GM21529 (cell line): ENCODE measurements around the gene OR5AR1.
"Not testable (repeated sequence)": the region's sequence is repeated elsewhere in the genome, so short reads cannot be mapped to it uniquely, and the experiment has no call there.

ENCODE experiments used
- ATAC-seq: cut with Tn5 transposase; IDR thresholded peaks from one replicate; pipeline ENCODE4 v1.9.1; 2021; ENCODE audit not compliant: unreplicated experiment

The OR5AR1 gene

GRCh38 chr11:56663386-56663785 is at the start of gene OR5AR1:
Gene OR5AR1 (plus strand): TSS chr11:56663686. CDS start chr11:56663686, 0 bp downstream.
- no peak for ATAC-seq

- ATAC-seq = peak; percentile 63
Observed at GRCh38 chr11:56624661-56625110, 38.8 kb upstream of the OR5AR1 start.

- ATAC-seq = no peak
Observed at GRCh38 chr11:56625946-56626345, 37.5 kb upstream of the OR5AR1 start.

GRCh38 chr11:56632329-56632728 is 31.2 kb upstream of the OR5AR1 start:
- ATAC-seq = no peak

GRCh38 chr11:56636861-56637260 is 26.6 kb upstream of the OR5AR1 start:
- ATAC-seq = no peak

- no peak for ATAC-seq
Observed at GRCh38 chr11:56637500-56637899, 26.0 kb upstream of the OR5AR1 start.

GRCh38 chr11:56642339-56642738 is 21.1 kb upstream of the OR5AR1 start, which contains the start of gene OR5AP2:
Gene OR5AP2 (minus strand): TSS chr11:56642439. CDS start chr11:56642439, 0 bp downstream.
- no peak for ATAC-seq

- ATAC-seq = no peak
Observed at GRCh38 chr11:56659755-56660154, 3.7 kb upstream of the OR5AR1 start.

GRCh38 chr11:56670984-56671383 is 7.5 kb downstream of the OR5AR1 start:
- ATAC-seq = no peak

- no peak for ATAC-seq
Observed at GRCh38 chr11:56688554-56689100, 25.1 kb downstream of the OR5AR1 start.

GRCh38 chr11:56691179-56691578 is 27.7 kb downstream of the OR5AR1 start:
- not testable (repeated sequence) for ATAC-seq

- ATAC-seq = no peak
Observed at GRCh38 chr11:56693428-56693827, 29.9 kb downstream of the OR5AR1 start.

- no peak for ATAC-seq
Observed at GRCh38 chr11:56698795-56699194, 35.3 kb downstream of the OR5AR1 start, which contains the start of gene OR9G1. Gene OR9G1 (plus strand): TSS chr11:56699095. CDS start chr11:56700388, 1,293 bp downstream.

GRCh38 chr11:56700242-56700913 is 36.9 kb downstream of the OR5AR1 start:
- ATAC-seq = no peak

- no peak for ATAC-seq
Observed at GRCh38 chr11:56700914-56701485, 37.5 kb downstream of the OR5AR1 start.

- ATAC-seq = no peak
Observed at GRCh38 chr11:56705784-56706396, 42.4 kb downstream of the OR5AR1 start.

- no peak for ATAC-seq
Observed at GRCh38 chr11:56706486-56706885, 43.0 kb downstream of the OR5AR1 start.

GRCh38 chr11:56714206-56714605 is 50.7 kb downstream of the OR5AR1 start:
- no peak for ATAC-seq
